Muscle layer of duodenum (tissue), 2 donors: ENCODE measurements around the gene GADD45B.
"Not testable (repeated sequence)": the region's sequence is repeated elsewhere in the genome, so short reads cannot be mapped to it uniquely, and the experiment has no call there.

Experiments
- H3K27ac ChIP-seq: one replicate; pipeline ENCODE4 v1.7.0; 2013; ENCODE audit warnings: mild to moderate bottlenecking, low read length
- H3K27me3 ChIP-seq: one replicate; pipeline ENCODE4 v1.7.0; 2013; ENCODE audit warnings: low read depth, mild to moderate bottlenecking, control low read depth, low read length
- H3K36me3 ChIP-seq, 2 donors: one replicate each; pipeline ENCODE4 v1.7.0; 2013; ENCODE audit warnings: low read length in 2 of 2, control low read depth in 1 of 2, mild to moderate bottlenecking in 1 of 2; ENCODE audit not compliant: insufficient read depth in 2 of 2, control insufficient read depth in 1 of 2
- H3K4me1 ChIP-seq, 2 donors: one replicate each; pipeline ENCODE4 v1.7.0; 2013; ENCODE audit warnings: low read length in 2 of 2, mild to moderate bottlenecking in 2 of 2, control low read depth in 1 of 2, moderate library complexity in 1 of 2; ENCODE audit not compliant: insufficient read depth in 2 of 2, control insufficient read depth in 1 of 2
- H3K4me3 ChIP-seq, 2 donors: one replicate each; pipeline ENCODE4 v1.7.0; 2013; ENCODE audit warnings: low read length in 2 of 2, low read depth in 1 of 2, mild to moderate bottlenecking in 1 of 2
- H3K9me3 ChIP-seq, 2 donors: one replicate each; pipeline ENCODE4 v1.7.0; 2013; ENCODE audit warnings: low read length in 2 of 2, control low read depth in 1 of 2, mild to moderate bottlenecking in 1 of 2; ENCODE audit not compliant: control insufficient read depth in 1 of 2
- donor health status: healthy.

GADD45B gene

GRCh38 chr19:2511991-2512390, 36.1 kb downstream of the GADD45B start:
- Histone ChIP-seq H3K4me3 (no peak overlapping the region), H3K27ac (no peak overlapping the region), H3K27me3 (no peaks in the 10 kb centered on the region), H3K4me1 (no peaks in the 10 kb centered on the region), H3K36me3 (no peaks in the 10 kb centered on the region), H3K9me3 (no peaks in the 10 kb centered on the region)

GRCh38 chr19:2512523-2513431, 36.9 kb downstream of the GADD45B start:
- no peaks in the 10 kb centered on the region for H3K36me3 ChIP-seq
- H3K4me3 ChIP-seq: no peak overlapping the region
- no peaks in the 10 kb centered on the region for H3K27me3 ChIP-seq
- H3K4me1 ChIP-seq: no peaks in the 10 kb centered on the region
- H3K27ac ChIP-seq: no peak overlapping the region
- H3K9me3 ChIP-seq: no peaks in the 10 kb centered on the region

DNA sequence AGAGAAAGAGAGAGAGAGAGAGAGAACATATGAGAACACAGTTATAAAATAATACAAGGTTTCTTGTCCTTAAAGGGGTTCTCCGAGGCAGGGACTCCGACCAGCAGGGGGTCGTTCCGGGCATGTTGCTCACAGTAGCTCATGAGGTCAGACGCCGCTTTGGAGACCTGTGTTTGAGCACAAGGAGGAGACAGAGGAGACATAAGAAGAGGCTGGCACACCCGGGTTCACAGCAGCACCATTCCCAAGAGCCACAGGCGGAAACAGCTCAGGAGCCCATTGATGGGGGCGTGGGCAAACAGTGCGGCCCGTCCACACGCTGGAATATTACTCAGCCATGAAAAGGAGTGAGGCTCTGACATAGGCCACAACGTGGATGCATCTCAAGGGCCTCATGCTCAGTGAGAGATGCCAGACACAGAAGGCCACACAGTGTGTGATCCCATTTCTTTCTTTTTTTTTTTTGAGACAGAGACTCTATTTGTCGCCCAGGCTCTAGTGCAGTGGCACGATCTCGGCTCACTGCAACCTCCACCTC, 39.1 kb downstream of the GADD45B start:
- Histone ChIP-seq H3K36me3 (no peaks in the 10 kb centered on the region), H3K27ac (no peak overlapping the region), H3K27me3 (no peaks in the 10 kb centered on the region), H3K9me3 (no peaks in the 10 kb centered on the region), H3K4me3 (no peak overlapping the region), H3K4me1 (no peaks in the 10 kb centered on the region)

- Histone ChIP-seq H3K27me3 (no peaks in the 10 kb centered on the region), H3K4me1 (no peaks in the 10 kb centered on the region), H3K36me3 (no peaks in the 10 kb centered on the region), H3K27ac (no peak overlapping the region), H3K4me3 (no peak overlapping the region), H3K9me3 (no peaks in the 10 kb centered on the region)
Observed at GRCh38 chr19:2516727-2517126, 40.8 kb downstream of the GADD45B start.

- H3K4me3 ChIP-seq: no peak overlapping the region
- no peak overlapping the region for H3K27ac ChIP-seq
- no peaks in the 10 kb centered on the region for H3K9me3 ChIP-seq
- H3K4me1 ChIP-seq: no peaks in the 10 kb centered on the region
- no peaks in the 10 kb centered on the region for H3K27me3 ChIP-seq
- no peaks in the 10 kb centered on the region for H3K36me3 ChIP-seq
Observed at GRCh38 chr19:2517881-2518601, 42.1 kb downstream of the GADD45B start.

DNA sequence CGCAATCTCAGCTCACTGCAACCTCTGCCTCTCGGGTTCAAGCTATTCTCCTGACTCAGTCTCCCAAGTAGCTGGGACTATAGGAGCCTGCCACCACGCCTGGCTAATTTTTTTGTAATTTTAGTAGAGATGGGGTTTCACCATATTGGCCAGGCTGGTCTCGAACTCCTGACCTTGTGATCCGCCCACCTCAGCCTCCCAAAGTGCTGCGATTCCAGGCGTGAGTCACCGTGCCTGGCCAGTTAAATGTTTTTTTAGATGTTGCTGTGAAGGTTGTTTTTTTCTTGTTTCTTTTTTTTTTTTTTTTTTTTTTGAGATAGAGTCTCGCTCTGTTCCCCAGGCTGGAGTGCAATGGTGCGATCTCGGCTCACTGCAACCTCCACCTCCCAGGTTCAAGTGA, 42.9 kb downstream of the GADD45B start:
- not testable (repeated sequence) for H3K9me3 ChIP-seq, H3K27ac ChIP-seq

DNA sequence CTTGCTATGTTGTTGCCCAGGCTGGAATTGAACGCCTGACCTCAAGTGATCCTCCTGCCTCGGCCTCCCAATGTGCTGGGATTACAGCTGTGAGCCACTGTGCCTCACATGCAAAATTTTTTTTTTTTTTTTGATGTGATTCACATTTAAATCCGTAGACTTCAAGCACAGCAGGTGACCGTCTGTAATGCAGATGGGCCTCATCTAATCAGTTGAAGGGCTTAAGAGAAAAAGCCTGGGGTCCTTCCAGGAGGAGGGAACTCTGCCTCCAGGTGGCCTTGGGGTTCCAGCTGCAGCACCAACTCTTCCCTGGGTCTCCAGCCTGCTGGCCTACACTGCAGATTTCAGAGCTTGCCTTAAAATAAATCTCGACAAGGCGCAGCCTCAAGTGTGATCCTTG, 43.6 kb downstream of the GADD45B start:
- Histone ChIP-seq H3K27me3 (no peaks in the 10 kb centered on the region), H3K27ac (no peak overlapping the region), H3K4me3 (no peak overlapping the region), H3K4me1 (peaks cover 0 to 5% of the 10 kb centered on the region in 2 donors), H3K9me3 (no peaks in the 10 kb centered on the region), H3K36me3 (no peaks in the 10 kb centered on the region)

More for the DNA sequence above, 42.9 kb downstream of the GADD45B start:
- H3K4me1 ChIP-seq, H3K4me3 ChIP-seq, H3K27me3 ChIP-seq, H3K36me3 ChIP-seq: not testable (repeated sequence)

DNA sequence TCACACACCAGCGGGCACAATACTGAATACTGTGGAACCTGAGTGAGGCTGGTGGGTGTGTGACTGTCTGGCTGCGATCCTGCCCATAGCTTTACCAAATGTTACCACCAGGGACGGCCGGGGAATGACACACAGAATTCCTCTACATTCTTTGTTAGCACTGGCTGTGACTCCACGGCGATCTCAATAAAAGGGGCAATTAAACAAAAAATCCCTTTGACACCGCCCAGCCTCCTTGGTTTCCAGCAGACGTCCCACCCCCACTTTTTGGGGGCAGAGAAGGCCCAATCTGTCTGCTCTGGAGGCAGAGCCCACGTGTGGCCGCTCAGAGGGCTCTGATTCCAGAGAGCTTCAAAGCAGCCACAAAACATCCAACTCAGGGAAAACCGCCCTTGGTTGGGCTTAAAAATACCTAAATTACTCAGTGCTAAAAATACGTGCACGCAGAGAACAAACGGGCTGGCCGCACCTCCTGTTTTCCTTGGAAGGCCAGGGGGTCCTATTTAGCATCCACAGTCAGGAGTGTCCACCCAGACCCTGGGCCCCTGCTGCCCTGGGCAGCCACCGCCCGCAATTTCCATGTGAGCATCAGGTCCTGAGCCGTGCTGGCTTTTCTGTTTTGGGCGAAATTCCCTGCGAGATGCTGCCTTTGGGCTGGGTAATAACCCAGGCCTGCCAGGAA, 47.8 kb downstream of the GADD45B start:
- Histone ChIP-seq H3K9me3 (no peaks in the 10 kb centered on the region), H3K27me3 (no peaks in the 10 kb centered on the region), H3K4me3 (no peak overlapping the region), H3K27ac (no peak overlapping the region), H3K36me3 (no peaks in the 10 kb centered on the region), H3K4me1 (peaks cover 0 to 5% of the 10 kb centered on the region in 2 donors)

- no peaks in the 10 kb centered on the region for H3K9me3 ChIP-seq
- H3K27me3 ChIP-seq: no peaks in the 10 kb centered on the region
- H3K27ac ChIP-seq: no peak overlapping the region
- H3K4me3 ChIP-seq: no peak overlapping the region
- H3K4me1 ChIP-seq: peaks cover 0 to 5% of the 10 kb centered on the region in 2 donors
- H3K36me3 ChIP-seq: no peaks in the 10 kb centered on the region
Observed at GRCh38 chr19:2524361-2524839, 48.5 kb downstream of the GADD45B start.

GRCh38 chr19:2524840-2525723, 49.2 kb downstream of the GADD45B start:
- Histone ChIP-seq H3K27me3 (no peaks in the 10 kb centered on the region), H3K27ac (no peak overlapping the region), H3K4me3 (no peak overlapping the region), H3K36me3 (no peaks in the 10 kb centered on the region), H3K9me3 (no peaks in the 10 kb centered on the region), H3K4me1 (peaks cover 0 to 5% of the 10 kb centered on the region in 2 donors)
